DMS114 treated with DMSO at 0.1 percent for 48 hours (cell line): ENCODE data around the gene BBS12.
A peak's percentile ranks its signal among the peaks of the same experiment; 100 is the strongest.

Experiments used
- DNase-seq: peaks from one replicate; lab custom pipeline; 2025; ENCODE audit not compliant: unreplicated experiment; lab: John Stamatoyannopoulos, UW

The BBS12 gene

GRCh38 chr4:122732329-122733026 is at the start of gene BBS12:
BBS12 (plus strand) TSS chr4:122732704; CDS start chr4:122741893, 9,189 bp downstream.
- DNase-seq, result peak; percentile 95

- DNase-seq, result no peak
These were observed 45.8 kb upstream of the BBS12 start for GRCh38 chr4:122686691-122687090.

GRCh38 chr4:122687531-122688061 is 44.9 kb upstream of the BBS12 start:
- no peak for DNase-seq

GRCh38 chr4:122688529-122689140 is 43.9 kb upstream of the BBS12 start:
- DNase-seq, result no peak

GRCh38 chr4:122689972-122690371 is 42.5 kb upstream of the BBS12 start:
- DNase-seq, result no peak

- DNase-seq, result no peak
These were observed 40.5 kb upstream of the BBS12 start for GRCh38 chr4:122691988-122692387.

GRCh38 chr4:122692641-122693520 is 39.6 kb upstream of the BBS12 start:
- no peak for DNase-seq

GRCh38 chr4:122695226-122695625 is 37.3 kb upstream of the BBS12 start:
- DNase-seq, result no peak

GRCh38 chr4:122700178-122700725 is 32.3 kb upstream of the BBS12 start:
- no peak for DNase-seq

- no peak for DNase-seq
These were observed 31.4 kb upstream of the BBS12 start for GRCh38 chr4:122701061-122701460.

- DNase-seq, result no peak
These were observed 30.5 kb upstream of the BBS12 start for GRCh38 chr4:122701965-122702364.

GRCh38 chr4:122702939-122703338 is 29.6 kb upstream of the BBS12 start:
- DNase-seq, result no peak

GRCh38 chr4:122703868-122704267 is 28.6 kb upstream of the BBS12 start:
- no peak for DNase-seq

- DNase-seq, result no peak
These were observed 27.5 kb upstream of the BBS12 start for GRCh38 chr4:122705009-122705408.

GRCh38 chr4:122705547-122706117 is 26.9 kb upstream of the BBS12 start:
- no peak for DNase-seq

- no peak for DNase-seq
These were observed 26.0 kb upstream of the BBS12 start for GRCh38 chr4:122706511-122706910.

- DNase-seq, result no peak
These were observed 25.0 kb upstream of the BBS12 start for GRCh38 chr4:122707497-122707896.

- DNase-seq, result no peak
These were observed 23.3 kb upstream of the BBS12 start for GRCh38 chr4:122709236-122709635.

- DNase-seq, result no peak
These were observed 21.8 kb upstream of the BBS12 start for GRCh38 chr4:122710434-122711308.

GRCh38 chr4:122711919-122712318 is 20.6 kb upstream of the BBS12 start:
- no peak for DNase-seq
